NCI-H1436 treated with DMSO at 0.1 percent for 48 hours (cell line): ENCODE measurements around the gene ELAC1.
A peak's percentile ranks its signal among the peaks of the same experiment; 100 is the strongest.

Experiments
- DNase-seq: peaks from one replicate; lab custom pipeline; 2025; lab: John Stamatoyannopoulos, UW

The ELAC1 gene

GRCh38 chr18:51020536-51020935, 52.7 kb downstream of the ELAC1 start:
- DNase-seq, result no peak

GRCh38 chr18:51021226-51021965, 53.6 kb downstream of the ELAC1 start:
- DNase-seq, result no peak

GRCh38 chr18:51025512-51025911, 57.7 kb downstream of the ELAC1 start:
- DNase-seq, result no peak

- no peak for DNase-seq
These were observed 60.5 kb downstream of the ELAC1 start for GRCh38 chr18:51028201-51028805.

GRCh38 chr18:51029378-51029693, 61.5 kb downstream of the ELAC1 start:
- no peak for DNase-seq

GRCh38 chr18:51029694-51030536, 62.1 kb downstream of the ELAC1 start, which contains the start of gene SMAD4:
SMAD4 (plus strand) TSS chr18:51030213; CDS start chr18:51047047, 16,834 bp downstream.
- DNase-seq, result peak; percentile 64

- DNase-seq, result no peak
These were observed 62.9 kb downstream of the ELAC1 start for GRCh38 chr18:51030537-51031258.

GRCh38 chr18:51032193-51032592, 64.4 kb downstream of the ELAC1 start:
- DNase-seq, result no peak

- DNase-seq, result no peak
These were observed 69.4 kb downstream of the ELAC1 start for GRCh38 chr18:51037230-51037629.
